Measurements from ENCODE around the gene ANKS4B. TPM values are rescaled to one million over a fixed set of nuclear protein-coding genes. Genes with fewer than 3 reads are reported as not detected.

ANKS4B gene
- total RNA-seq, 1 donor from 2014 or later, result 5.2 TPM

GRCh38 chr16:21300309-21301167, 67.0 kb downstream of the ANKS4B start:
- H3K4me3 Mint-ChIP-seq, result peak overlapping the region; percentile 98

GRCh38 chr16:21301168-21301894, 67.8 kb downstream of the ANKS4B start:
- Mint-ChIP-seq H3K9me3 (no peaks in the 10 kb centered on the region), H3K27me3 (peaks cover 51% of the 10 kb centered on the region), H3K36me3 (no peaks in the 10 kb centered on the region), H3K4me3 (peak overlapping the region; percentile 98), H3K27ac (peak overlapping the region; percentile 91), H3K4me1 (ENCODE audit: unreplicated experiment) (peaks cover 19% of the 10 kb centered on the region)
- peak; percentile 42 for TF ChIP-seq CTCF (conservative IDR thresholded peaks at IDR 0.05)
- no peak for DNase-seq (ENCODE audit: extremely low spot score, unreplicated experiment)

More at GRCh38 chr16:21300309-21301167, 67.0 kb downstream of the ANKS4B start:
- TF ChIP-seq CTCF (conservative IDR thresholded peaks at IDR 0.05), result peak; percentile 85
- peak; percentile 86 for DNase-seq (ENCODE audit: extremely low spot score, unreplicated experiment)
- Mint-ChIP-seq H3K27me3 (peaks cover 53% of the 10 kb centered on the region), H3K36me3 (no peaks in the 10 kb centered on the region), H3K27ac (peak overlapping the region; percentile 91), H3K9me3 (no peaks in the 10 kb centered on the region), H3K4me1 (ENCODE audit: unreplicated experiment) (peaks cover 19% of the 10 kb centered on the region)

- Mint-ChIP-seq H3K36me3 (no peaks in the 10 kb centered on the region), H3K27me3 (peaks cover 51% of the 10 kb centered on the region), H3K4me3 (peak overlapping the region; percentile 98), H3K27ac (peak overlapping the region; percentile 72), H3K4me1 (ENCODE audit: unreplicated experiment) (peaks cover 19% of the 10 kb centered on the region), H3K9me3 (no peaks in the 10 kb centered on the region)
- TF ChIP-seq CTCF (conservative IDR thresholded peaks at IDR 0.05), result no peak
- no peak for DNase-seq (ENCODE audit: extremely low spot score, unreplicated experiment)
These were observed 68.4 kb downstream of the ANKS4B start for GRCh38 chr16:21301895-21302291.

DNA sequence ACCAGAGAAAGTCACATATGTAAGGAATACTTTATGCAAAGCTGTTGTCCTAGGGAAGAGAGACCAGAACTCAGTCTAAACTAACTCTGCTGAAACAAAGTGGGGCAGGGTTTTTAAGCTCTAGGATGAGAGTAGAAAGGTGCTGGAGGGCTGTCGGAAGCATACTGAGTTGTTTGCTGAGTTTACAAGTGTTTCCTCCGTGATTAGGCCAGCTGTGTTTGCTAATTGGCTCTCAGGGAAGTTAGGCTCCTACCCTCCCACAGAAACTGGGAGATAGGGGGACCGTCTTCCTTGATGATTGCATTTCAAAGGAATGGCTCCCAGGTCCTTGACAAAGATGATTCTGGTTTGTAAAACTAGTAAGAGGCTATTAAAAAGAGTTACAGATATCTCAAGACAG, 69.0 kb downstream of the ANKS4B start:
- H3K4me1 Mint-ChIP-seq (ENCODE audit: unreplicated experiment), result peaks cover 19% of the 10 kb centered on the region
- no peak for TF ChIP-seq CTCF (conservative IDR thresholded peaks at IDR 0.05)
- peak overlapping the region; percentile 98 for H3K4me3 Mint-ChIP-seq

GRCh38 chr16:21302898-21303528, 69.5 kb downstream of the ANKS4B start:
- Mint-ChIP-seq H3K9me3 (no peaks in the 10 kb centered on the region), H3K4me3 (peak overlapping the region; percentile 98)

More for the DNA sequence above, 69.0 kb downstream of the ANKS4B start:
- H3K9me3 Mint-ChIP-seq, result no peaks in the 10 kb centered on the region
- H3K36me3 Mint-ChIP-seq, result no peaks in the 10 kb centered on the region
- H3K27ac Mint-ChIP-seq, result no peak overlapping the region
- DNase-seq (ENCODE audit: extremely low spot score, unreplicated experiment), result no peak
- peaks cover 51% of the 10 kb centered on the region for H3K27me3 Mint-ChIP-seq

More at GRCh38 chr16:21302898-21303528, 69.5 kb downstream of the ANKS4B start:
- no peak for DNase-seq (ENCODE audit: extremely low spot score, unreplicated experiment)
- no peak for TF ChIP-seq CTCF (conservative IDR thresholded peaks at IDR 0.05)
- peaks cover 49% of the 10 kb centered on the region for H3K27me3 Mint-ChIP-seq
- H3K36me3 Mint-ChIP-seq, result no peaks in the 10 kb centered on the region
- H3K4me1 Mint-ChIP-seq (ENCODE audit: unreplicated experiment), result peaks cover 19% of the 10 kb centered on the region
- H3K27ac Mint-ChIP-seq, result no peak overlapping the region
